CD14-positive monocyte (primary cell): Measurements from ENCODE around the gene SLC25A26. TPM values are rescaled to one million over a fixed set of nuclear protein-coding genes. Genes with fewer than 3 reads are reported as not detected.

Experiments used
- DNase-seq, 3 donors: peaks; one replicate each; pipeline ENCODE4 v3.0.0-alpha.2; 2011 to 2022
- H2AFZ ChIP-seq: 2 replicates; pipeline ENCODE4 v1.6.0; 2012; ENCODE audit warnings: mild to moderate bottlenecking, low read depth, low read length, inconsistent platforms; ENCODE audit not compliant: insufficient read depth, poor library complexity, severe bottlenecking
- H3K27ac ChIP-seq, 2 donors: 1 replicate in 1 of 2; 2 replicates in 1 of 2; pipeline ENCODE4 v1.5.1; 2012 to 2013; ENCODE audit warnings: low read length in 2 of 2, control low read depth in 1 of 2, inconsistent platforms in 1 of 2, low read depth in 1 of 2, mild to moderate bottlenecking in 1 of 2
- H3K27me3 ChIP-seq, 2 donors: one replicate each; pipeline versions ENCODE4 v1.6.0 to v1.6.1; 2011 to 2013; ENCODE audit warnings: low read length in 2 of 2; ENCODE audit not compliant: control insufficient read depth in 2 of 2, insufficient read depth in 2 of 2
- H3K36me3 ChIP-seq, 2 donors: replicated peaks in 1 of 2; 1 replicate in 1 of 2; 2 replicates in 1 of 2; pipeline versions ENCODE4 v1.5.1 to v1.6.1; 2012 to 2013; ENCODE audit warnings: low read length in 2 of 2, control low read depth in 1 of 2, inconsistent platforms in 1 of 2, mild to moderate bottlenecking in 1 of 2; ENCODE audit not compliant: insufficient read depth in 2 of 2, control insufficient read depth in 1 of 2
- H3K4me1 ChIP-seq, 2 donors: 1 replicate in 1 of 2; 2 replicates in 1 of 2; pipeline versions ENCODE4 v1.5.1 to v1.6.1; 2012 to 2013; ENCODE audit warnings: low read length in 2 of 2, control low read depth in 1 of 2, inconsistent platforms in 1 of 2, mild to moderate bottlenecking in 1 of 2, moderate library complexity in 1 of 2; ENCODE audit not compliant: insufficient read depth in 2 of 2, control insufficient read depth in 1 of 2
- H3K4me2 ChIP-seq: replicated peaks from 2 replicates; pipeline ENCODE3; 2012; ENCODE audit warnings: low read length, moderate library complexity, mild to moderate bottlenecking; ENCODE audit not compliant: poor library complexity, severe bottlenecking; ENCODE audit errors: extremely low read depth
- H3K4me3 ChIP-seq, 3 experiments: fragments of 200-600 bp in 1 of 3; sonication (generic) in 1 of 3; replicated peaks in 1 of 3; 1 replicate in 2 of 3; 2 replicates in 1 of 3; pipeline ENCODE4 v1.5.1; 2011 to 2013; ENCODE audit warnings: low read length in 3 of 3, mild to moderate bottlenecking in 3 of 3, control low read depth in 2 of 3, low read depth in 2 of 3, inconsistent platforms in 1 of 3, moderate library complexity in 1 of 3
- H3K79me2 ChIP-seq: 2 replicates; pipeline ENCODE4 v1.6.0; 2012; ENCODE audit warnings: mild to moderate bottlenecking, control low read depth, inconsistent platforms, low read length, moderate library complexity; ENCODE audit not compliant: insufficient read depth
- H3K9ac ChIP-seq: 2 replicates; pipeline ENCODE4 v1.6.0; 2017; ENCODE audit warnings: low read length, mild to moderate bottlenecking; ENCODE audit not compliant: insufficient read depth, poor library complexity, severe bottlenecking
- H3K9me3 ChIP-seq, 2 donors: replicated peaks in 1 of 2; 1 replicate in 1 of 2; 2 replicates in 1 of 2; pipeline versions ENCODE4 v1.5.1 to v1.6.1; 2012 to 2013; ENCODE audit warnings: low read length in 2 of 2, control low read depth in 1 of 2; ENCODE audit not compliant: control insufficient read depth in 1 of 2, insufficient read depth in 1 of 2
- H4K20me1 ChIP-seq: 2 replicates; pipeline ENCODE4 v1.6.0; 2012; ENCODE audit warnings: mild to moderate bottlenecking, low read length, control low read depth, moderate library complexity; ENCODE audit not compliant: insufficient read depth
- H3K27ac Mint-ChIP-seq, 7 donors: one replicate each; pipeline ENCODE4 v1.8.0; 2020; ENCODE audit warnings: mild to moderate bottlenecking in 7 of 7, mixed read lengths in 7 of 7, moderate library complexity in 6 of 7, inconsistent platforms in 2 of 7
- H3K27me3 Mint-ChIP-seq, 3 donors: one replicate each; pipeline ENCODE4 v1.8.0; 2021 to 2022; ENCODE audit warnings: low read depth in 3 of 3, mild to moderate bottlenecking in 3 of 3, mixed read lengths in 3 of 3, moderate library complexity in 3 of 3, inconsistent platforms in 1 of 3
- H3K36me3 Mint-ChIP-seq, 2 donors: one replicate each; pipeline ENCODE4 v1.8.0; 2020; ENCODE audit warnings: mixed read lengths in 2 of 2, inconsistent platforms in 1 of 2, mild to moderate bottlenecking in 1 of 2
- H3K4me1 Mint-ChIP-seq: one replicate; pipeline ENCODE4 v1.8.0; 2020; ENCODE audit warnings: mild to moderate bottlenecking, mixed read lengths
- H3K4me3 Mint-ChIP-seq, 2 donors: one replicate each; pipeline ENCODE4 v1.8.0; 2020; ENCODE audit warnings: mild to moderate bottlenecking in 2 of 2, mixed read lengths in 2 of 2, moderate library complexity in 1 of 2
- H3K9me3 Mint-ChIP-seq, 7 donors: one replicate each; pipeline ENCODE4 v1.8.0; 2020 to 2022; ENCODE audit warnings: mixed read lengths in 7 of 7, mild to moderate bottlenecking in 6 of 7, moderate library complexity in 6 of 7, inconsistent platforms in 2 of 7
- CTCF ChIP-seq: fragments of 200-600 bp; IDR thresholded peaks from one replicate; pipeline ENCODE4 v1.8.0; 2022; ENCODE audit warnings: antibody characterized with exemption, mild to moderate bottlenecking
- WGBS: methylation state at CpG from one replicate; pipeline ENCODE4 v1.1.5; 2013; ENCODE audit warnings: missing lambda C conversion rate; ENCODE audit not compliant: insufficient coverage; 5-methylcytosine and 5-hydroxymethylcytosine counted together
- intact Hi-C, 2 donors: fragments of 100-400 bp; cut with micrococcal nuclease; formaldehyde crosslinking; loops; one replicate each; pipeline versions ENCODE4 v1.15.0 to v1.15.1; 2023
- polyA plus RNA-seq, 3 donors: library from polyadenylated mRNA; depleted of rRNA in 1 of 3; unstranded in 2 of 3; stranded (reverse) in 1 of 3; fragments of 300-500 nt in 2 of 3; fragments of >200 nt in 1 of 3; fragmentation: Illumina TruSeq in 2 of 3; gene quantifications; 1 replicate in 2 of 3; 2 replicates in 1 of 3; pipeline ENCODE4 v1.2.3, GENCODE V29; 2012 to 2021

SLC25A26 gene
- polyA plus RNA-seq, 3 donors: 11.6 to 23.0 (median 14.4) TPM

GRCh38 chr3:66270701-66271100 lies 49.9 kb downstream of the SLC25A26 start:
- no peaks in the 10 kb centered on the region for H4K20me1 ChIP-seq
- no peak for TF ChIP-seq CTCF
- no peak overlapping the region for H3K4me3 ChIP-seq
- intact Hi-C loops: no loop called here
- Mint-ChIP-seq H3K27me3 (no peaks in the 10 kb centered on the region), H3K4me3 (no peak overlapping the region), H3K36me3 (peaks cover 4 to 8% of the 10 kb centered on the region in 2 donors), H3K9me3 (no peaks in the 10 kb centered on the region), H3K27ac (no peak overlapping the region), H3K4me1 (no peaks in the 10 kb centered on the region)
- no CpG with 5 or more reads among the region's 2 CpGs for WGBS
- DNase-seq: no peak
- H3K27ac ChIP-seq: no peak overlapping the region
- H3K36me3 ChIP-seq: no peaks in the 10 kb centered on the region
- no peak overlapping the region for H2AFZ ChIP-seq
- H3K9ac ChIP-seq: no peak overlapping the region
- no peak overlapping the region for H3K4me2 ChIP-seq
- no peaks in the 10 kb centered on the region for H3K9me3 ChIP-seq
- no peaks in the 10 kb centered on the region for H3K4me1 ChIP-seq
- no peaks in the 10 kb centered on the region for H3K27me3 ChIP-seq
- H3K79me2 ChIP-seq: no peaks in the 10 kb centered on the region

GRCh38 chr3:66271231-66271630 lies 50.4 kb downstream of the SLC25A26 start:
- no peak overlapping the region for H3K4me2 ChIP-seq
- WGBS: 100% methylated on average over 1 of the region's 2 CpGs
- H3K4me1 Mint-ChIP-seq: no peaks in the 10 kb centered on the region
- H3K9me3 ChIP-seq: no peaks in the 10 kb centered on the region
- H4K20me1 ChIP-seq: no peaks in the 10 kb centered on the region
- no peak overlapping the region for H2AFZ ChIP-seq
- H3K4me3 Mint-ChIP-seq: no peak overlapping the region
- no peaks in the 10 kb centered on the region for H3K36me3 ChIP-seq
- H3K4me3 ChIP-seq: no peak overlapping the region
- no peak overlapping the region for H3K27ac Mint-ChIP-seq
- no peak overlapping the region for H3K27ac ChIP-seq
- no peak for DNase-seq
- intact Hi-C loops: no loop called here
- H3K27me3 Mint-ChIP-seq: no peaks in the 10 kb centered on the region
- no peaks in the 10 kb centered on the region for H3K27me3 ChIP-seq
- no peaks in the 10 kb centered on the region for H3K79me2 ChIP-seq
- H3K4me1 ChIP-seq: no peaks in the 10 kb centered on the region
- H3K9ac ChIP-seq: no peak overlapping the region
- TF ChIP-seq CTCF: no peak
- H3K36me3 Mint-ChIP-seq: peaks cover 4 to 8% of the 10 kb centered on the region in 2 donors
- no peaks in the 10 kb centered on the region for H3K9me3 Mint-ChIP-seq
